Hematopoietic multipotent progenitor cell (in vitro differentiated cells): ENCODE results near the gene FBXO17. TPM values are rescaled to one million over a fixed set of nuclear protein-coding genes. Genes with fewer than 3 reads are reported as not detected.

Source experiments
- DNase-seq, 3 donors: peaks; one replicate each; pipeline ENCODE4 v3.0.0-alpha.2; 2011 to 2015; ENCODE audit warnings: low read depth in 2 of 3, low spot score in 2 of 3
- total RNA-seq: library from RNA; depleted of rRNA; stranded (reverse); fragments of >200 nt; gene quantifications from one replicate; pipeline ENCODE4 v1.2.3, GENCODE V29; 2012

Gene FBXO17
- total RNA-seq, 1 donor, result 0.27 TPM

GRCh38 chr19:38894968-38895367 is 80.6 kb downstream of the FBXO17 start:
- no peak for DNase-seq

GRCh38 chr19:38893341-38893771 is 82.2 kb downstream of the FBXO17 start:
- no peak for DNase-seq

GRCh38 chr19:38892841-38893240 is 82.7 kb downstream of the FBXO17 start:
- no peak for DNase-seq

- DNase-seq, result no peak
Measured at GRCh38 chr19:38891771-38892170, 83.8 kb downstream of the FBXO17 start.

Other genes starting within 250 kb of the FBXO17 start
- gene CAPN12, start 231.3 kb downstream of the FBXO17 start, total RNA-seq, result 4.8 TPM
- gene LGALS7, start 202.2 kb downstream of the FBXO17 start, total RNA-seq, result not detected
- gene LGALS7B, start 186.5 kb downstream of the FBXO17 start, total RNA-seq, result not detected
- gene LGALS4, start 162.8 kb downstream of the FBXO17 start, total RNA-seq, result 0.54 TPM
- 76.7 TPM for gene ECH1, start 143.9 kb downstream of the FBXO17 start, total RNA-seq
- 310 TPM for gene HNRNPL, start 125.8 kb downstream of the FBXO17 start, total RNA-seq
- 16.2 TPM for gene RINL, start 97.5 kb downstream of the FBXO17 start, total RNA-seq
- gene SIRT2, start 76.1 kb downstream of the FBXO17 start, total RNA-seq, result 59.0 TPM
- gene NFKBIB, start 75.8 kb downstream of the FBXO17 start, total RNA-seq, result 22.9 TPM
- gene CCER2, start 63.6 kb downstream of the FBXO17 start, total RNA-seq, result under 0.01 TPM
- 37.2 TPM for gene SARS2, start 45.0 kb downstream of the FBXO17 start, total RNA-seq
- gene MRPS12, start 44.8 kb downstream of the FBXO17 start, total RNA-seq, result 43.9 TPM
- gene FBXO27, start 56.8 kb upstream of the FBXO17 start, total RNA-seq, result 0.27 TPM
- not detected for gene ACP7, start 108.6 kb upstream of the FBXO17 start, total RNA-seq
- gene PAK4, start 150.0 kb upstream of the FBXO17 start, total RNA-seq, result 7.0 TPM
- under 0.01 TPM for gene NCCRP1, start 221.2 kb upstream of the FBXO17 start, total RNA-seq
- not detected for gene SYCN, start 228.5 kb upstream of the FBXO17 start, total RNA-seq